Measurements from ENCODE around the gene PYURF.

PYURF gene

DNA sequence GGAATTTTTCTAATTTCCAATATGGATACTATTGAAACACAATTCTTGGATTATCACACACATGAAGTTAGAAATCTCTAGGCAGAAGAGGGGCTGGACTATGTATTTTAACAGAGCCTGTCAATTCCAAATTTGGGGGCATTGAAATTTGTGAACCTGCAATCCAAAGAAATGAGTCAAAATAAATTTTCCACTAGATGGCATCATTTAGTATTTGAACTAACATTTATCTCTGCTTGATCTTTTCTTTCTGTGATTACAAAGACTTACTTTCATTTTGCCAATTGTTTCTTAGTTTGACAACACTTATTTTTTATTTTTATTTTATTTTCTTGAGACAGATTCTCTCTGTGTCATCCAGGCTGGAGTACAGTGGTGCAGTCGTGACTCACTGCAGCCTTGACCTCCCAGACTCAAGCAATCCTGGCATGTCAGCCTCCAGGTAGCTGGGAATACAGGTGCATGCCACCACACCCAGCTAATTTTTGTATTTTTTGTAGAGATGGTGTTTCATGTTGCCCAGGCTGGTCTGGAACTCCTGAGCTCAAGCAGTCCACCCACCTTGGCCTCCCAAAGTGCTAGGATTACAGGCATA, 2.7 kb upstream of the PYURF start:
- H3K27ac ChIP-seq: no peak overlapping the region
- TF ChIP-seq ZFX (IDR thresholded peaks at IDR 0.05): no peak
- TF ChIP-seq, protein P1, sequence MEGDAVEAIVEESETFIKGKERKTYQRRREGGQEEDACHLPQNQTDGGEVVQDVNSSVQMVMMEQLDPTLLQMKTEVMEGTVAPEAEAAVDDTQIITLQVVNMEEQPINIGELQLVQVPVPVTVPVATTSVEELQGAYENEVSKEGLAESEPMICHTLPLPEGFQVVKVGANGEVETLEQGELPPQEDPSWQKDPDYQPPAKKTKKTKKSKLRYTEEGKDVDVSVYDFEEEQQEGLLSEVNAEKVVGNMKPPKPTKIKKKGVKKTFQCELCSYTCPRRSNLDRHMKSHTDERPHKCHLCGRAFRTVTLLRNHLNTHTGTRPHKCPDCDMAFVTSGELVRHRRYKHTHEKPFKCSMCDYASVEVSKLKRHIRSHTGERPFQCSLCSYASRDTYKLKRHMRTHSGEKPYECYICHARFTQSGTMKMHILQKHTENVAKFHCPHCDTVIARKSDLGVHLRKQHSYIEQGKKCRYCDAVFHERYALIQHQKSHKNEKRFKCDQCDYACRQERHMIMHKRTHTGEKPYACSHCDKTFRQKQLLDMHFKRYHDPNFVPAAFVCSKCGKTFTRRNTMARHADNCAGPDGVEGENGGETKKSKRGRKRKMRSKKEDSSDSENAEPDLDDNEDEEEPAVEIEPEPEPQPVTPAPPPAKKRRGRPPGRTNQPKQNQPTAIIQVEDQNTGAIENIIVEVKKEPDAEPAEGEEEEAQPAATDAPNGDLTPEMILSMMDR (conservative IDR thresholded peaks at IDR 0.05): peak; percentile 69

DNA sequence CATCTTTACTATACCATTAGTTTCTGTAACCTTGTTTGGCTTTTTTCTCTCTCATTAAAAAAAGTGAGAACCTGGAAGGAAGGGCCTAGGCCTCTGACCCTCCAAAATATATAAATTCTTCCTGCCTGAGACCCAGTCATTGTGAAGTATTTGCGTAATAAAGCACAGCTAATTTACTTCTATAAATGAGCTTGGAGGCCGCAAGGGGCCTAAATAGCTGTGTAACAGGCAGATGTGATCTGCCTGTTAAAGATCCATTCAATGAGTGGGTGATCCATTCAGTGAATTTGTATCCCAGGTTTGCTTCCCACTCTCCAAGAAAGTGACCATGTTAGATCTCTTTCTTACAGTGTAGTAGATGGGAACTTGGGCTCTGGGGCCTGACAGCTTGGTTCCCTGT, 595 bp upstream of the PYURF start:
- H3K27ac ChIP-seq: peak overlapping the region; percentile 91
- no peak for TF ChIP-seq ZFX (IDR thresholded peaks at IDR 0.05)
- TF ChIP-seq, protein P1 (conservative IDR thresholded peaks at IDR 0.05): no peak

GRCh38 chr4:88522702-88523324, 763 bp downstream of the PYURF start:
- H3K27ac ChIP-seq: peak overlapping the region; percentile 91
- no peak for TF ChIP-seq ZFX (IDR thresholded peaks at IDR 0.05)
- TF ChIP-seq, protein P1 (conservative IDR thresholded peaks at IDR 0.05): no peak

- no peak overlapping the region for H3K27ac ChIP-seq
- no peak for TF ChIP-seq ZFX (IDR thresholded peaks at IDR 0.05)
- TF ChIP-seq, protein P1 (conservative IDR thresholded peaks at IDR 0.05): no peak
Observed at GRCh38 chr4:88518911-88519310, 4.7 kb downstream of the PYURF start.

DNA sequence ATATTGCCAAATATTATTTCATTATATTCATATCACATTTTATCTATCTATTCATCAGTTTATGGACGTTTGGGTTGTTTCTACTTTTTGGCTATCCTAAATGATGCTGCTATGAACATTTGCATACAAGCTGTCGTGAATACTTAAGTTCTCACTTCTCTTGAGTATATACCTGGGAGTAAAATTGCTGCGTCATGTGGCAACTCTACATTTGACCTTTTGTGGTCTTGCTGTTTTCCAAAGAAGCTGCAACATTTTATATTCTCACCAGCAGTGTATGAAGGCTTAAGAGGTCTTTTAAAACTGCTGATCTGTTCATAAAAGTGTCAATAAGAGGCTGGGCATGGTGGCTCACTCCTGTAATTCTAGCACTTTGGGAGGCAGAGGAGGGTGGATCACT, 5.8 kb downstream of the PYURF start:
- TF ChIP-seq ZFX (IDR thresholded peaks at IDR 0.05): no peak
- TF ChIP-seq, protein P1 (conservative IDR thresholded peaks at IDR 0.05): no peak
- 0 out of 2 replicates have a peak overlapping the region, but pooled peaks have one; percentile 33 for H3K27ac ChIP-seq

DNA sequence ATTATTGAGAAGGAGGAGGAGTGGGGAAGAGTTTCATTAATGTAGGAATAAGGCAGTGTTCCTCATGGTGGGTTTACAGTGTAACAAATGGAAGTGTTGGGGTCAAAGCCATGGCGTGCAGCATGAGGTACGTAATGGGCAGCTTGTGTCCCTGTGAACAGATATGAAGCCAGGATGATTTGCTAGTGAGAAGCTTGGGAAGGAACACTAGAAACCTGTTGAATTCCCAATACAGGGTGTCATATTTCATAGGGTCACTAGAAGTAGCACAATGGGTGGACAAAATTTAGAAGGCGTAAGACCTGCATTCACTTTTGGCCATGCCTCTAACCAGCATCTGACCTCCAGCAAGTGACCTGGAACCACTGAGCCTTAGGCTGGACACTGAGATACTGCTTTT, 6.8 kb downstream of the PYURF start:
- peak overlapping the region; percentile 77; the same call in 1 of the 2 replicates for H3K27ac ChIP-seq
- TF ChIP-seq, protein P1 (conservative IDR thresholded peaks at IDR 0.05): no peak
- no peak for TF ChIP-seq ZFX (IDR thresholded peaks at IDR 0.05)

All from C4-2B (cell line).